GM18520 (cell line): ENCODE data around the gene PCSK9.
"Not testable (repeated sequence)": the region's sequence is repeated elsewhere in the genome, so short reads cannot be mapped to it uniquely, and the experiment has no call there.

Source experiments
- ATAC-seq: cut with Tn5 transposase; IDR thresholded peaks from one replicate; pipeline ENCODE4 v1.9.1; 2021; ENCODE audit not compliant: unreplicated experiment

PCSK9 gene

DNA sequence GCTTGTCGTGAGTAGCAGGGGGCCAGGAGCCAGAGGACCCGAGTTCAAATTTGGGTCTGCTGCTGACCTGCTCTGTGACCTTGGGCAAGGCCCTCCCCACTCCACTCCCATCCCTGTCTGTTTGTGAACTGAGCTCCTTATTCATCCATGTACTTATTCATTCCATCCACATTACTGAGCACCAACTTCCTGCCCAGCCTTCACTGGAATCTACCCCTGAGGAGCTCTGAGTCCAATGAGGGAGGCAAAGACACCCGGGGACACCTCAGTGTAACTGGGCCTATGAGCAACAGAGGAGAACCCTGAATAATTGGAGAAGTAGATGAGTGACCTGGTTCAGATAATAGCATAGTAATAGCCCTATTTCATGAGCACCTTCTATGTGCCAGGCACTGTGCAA lies 31.7 kb upstream of the PCSK9 start:
- ATAC-seq: no peak

DNA sequence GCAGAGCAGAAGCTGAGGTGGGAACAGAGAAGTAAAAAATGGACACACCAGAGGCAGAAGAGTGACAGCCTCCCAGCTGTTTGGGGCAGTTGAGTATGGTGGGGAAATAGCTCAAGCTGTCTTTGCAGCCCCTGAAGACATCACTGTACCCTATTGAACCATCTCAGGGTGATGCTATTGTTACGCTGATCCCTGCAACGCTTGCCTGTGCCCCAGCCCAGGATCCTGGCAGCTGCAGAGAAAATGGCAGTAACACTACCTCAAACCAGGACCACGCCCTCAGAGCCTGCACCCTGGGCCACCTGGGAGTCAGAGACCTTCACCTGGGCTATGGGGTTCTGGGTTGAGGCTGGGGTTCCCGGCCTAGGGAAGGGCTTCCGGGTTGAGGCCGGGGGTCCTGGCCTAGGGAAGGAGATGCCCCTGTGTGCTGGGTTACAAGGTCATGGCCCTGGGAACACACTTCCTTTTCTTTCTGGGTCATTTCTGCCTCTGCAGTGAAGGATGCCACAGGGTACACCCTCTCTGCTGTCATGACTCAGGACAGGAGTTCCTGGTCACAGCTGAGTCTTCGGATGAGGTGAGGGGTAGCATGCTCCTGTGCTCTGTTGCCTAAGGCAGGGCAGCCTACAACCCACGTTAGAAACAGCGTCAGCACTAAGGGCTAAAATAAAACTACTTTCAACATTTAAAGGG lies 29.0 kb upstream of the PCSK9 start:
- ATAC-seq: no peak

DNA sequence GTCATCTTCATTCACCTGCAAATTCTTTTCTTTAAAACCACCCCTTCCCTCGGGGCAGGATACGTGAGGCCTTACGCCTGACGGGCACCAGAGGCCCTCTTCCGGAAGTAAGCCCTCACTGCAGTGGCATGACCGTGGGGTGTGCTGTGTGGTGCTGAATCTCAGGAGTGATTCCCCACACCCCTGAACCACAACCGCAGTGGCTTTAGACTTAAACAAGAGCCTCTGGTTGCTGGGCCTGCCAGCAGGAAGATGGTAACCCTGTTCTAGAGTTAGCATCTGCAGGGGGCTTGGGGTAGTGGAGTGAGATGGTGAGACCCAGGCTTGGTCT lies 28.5 kb upstream of the PCSK9 start:
- ATAC-seq: no peak

DNA sequence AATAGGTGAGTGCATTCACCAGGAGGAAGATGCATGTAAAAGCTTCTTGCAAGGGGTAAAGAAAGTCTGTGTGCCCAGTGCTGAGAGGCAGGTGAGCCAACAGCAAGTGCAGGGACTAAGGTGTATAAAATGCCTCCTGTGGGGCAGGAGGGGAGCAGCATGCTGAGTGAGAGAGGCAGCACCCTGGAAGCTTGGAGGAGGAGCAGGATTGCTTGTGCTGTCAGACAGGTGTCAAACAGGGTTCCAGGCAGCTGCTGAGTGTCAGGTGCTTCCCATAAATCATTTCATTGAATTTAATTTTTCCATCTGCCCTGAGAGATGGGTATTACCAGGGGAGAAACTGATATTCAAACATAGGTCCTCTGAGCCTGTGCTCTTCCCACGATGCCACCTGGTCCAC lies 26.7 kb upstream of the PCSK9 start:
- no peak for ATAC-seq

DNA sequence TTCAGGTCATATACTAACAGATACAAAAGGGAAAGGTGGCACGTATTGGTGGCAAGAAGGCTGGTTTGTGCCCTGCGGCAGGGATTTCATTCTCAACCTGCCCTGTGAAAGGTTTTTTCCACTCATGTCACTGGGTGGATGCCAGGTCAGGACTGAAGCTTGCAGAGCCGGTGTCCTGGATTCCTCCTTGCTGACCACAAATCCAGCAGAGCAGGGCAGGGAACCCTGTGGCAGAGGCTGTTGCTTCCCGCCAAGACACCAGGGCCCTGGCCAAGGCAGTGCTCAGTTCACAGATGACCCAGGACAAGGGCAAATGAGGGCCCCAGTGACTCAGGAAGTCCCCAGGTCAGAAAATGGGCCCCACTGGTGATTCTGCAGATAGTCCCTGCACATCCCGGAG lies 24.2 kb upstream of the PCSK9 start:
- ATAC-seq: no peak

DNA sequence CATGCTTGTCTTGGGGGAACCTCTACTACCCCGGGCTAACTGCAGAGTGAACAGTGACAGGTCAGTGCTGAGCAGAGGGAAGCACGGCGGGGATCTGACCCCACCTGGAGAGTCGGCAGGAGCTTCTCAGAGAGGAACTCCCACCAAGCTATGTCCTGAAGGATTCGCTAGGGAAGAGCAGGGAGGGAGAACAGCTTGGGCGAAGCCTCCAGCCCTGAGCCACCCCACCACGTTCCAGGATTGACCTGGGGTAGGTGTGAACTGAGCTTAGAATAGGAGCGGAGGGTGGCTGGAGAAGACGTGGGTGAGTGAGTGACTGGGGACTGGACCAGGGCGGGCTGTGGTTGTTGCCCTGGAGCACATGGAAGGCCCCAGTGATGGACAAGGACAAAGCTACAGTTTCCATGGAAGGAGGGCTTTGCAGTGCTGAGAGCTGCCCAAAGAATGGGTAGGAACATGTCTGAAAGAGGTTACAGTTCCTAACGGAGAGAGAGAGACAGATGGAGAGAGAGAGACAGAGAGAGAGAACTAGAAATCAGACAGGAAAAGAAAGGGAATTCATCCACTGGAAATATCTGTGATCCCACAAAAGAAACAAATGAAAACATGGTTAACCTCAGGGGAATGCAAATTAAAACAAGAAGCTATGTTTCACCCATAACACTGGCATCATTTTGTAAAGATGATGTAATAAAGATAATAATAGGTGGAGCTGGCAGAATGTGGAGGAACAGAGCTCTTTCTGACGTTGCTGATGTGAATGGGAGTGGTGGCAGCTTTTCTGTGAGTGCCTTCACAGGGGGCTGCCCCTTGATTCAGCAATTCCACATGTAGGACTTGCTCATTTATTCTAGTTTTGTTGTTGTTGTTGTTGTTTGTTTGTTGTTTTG lies 23.4 kb upstream of the PCSK9 start:
- no peak for ATAC-seq

DNA sequence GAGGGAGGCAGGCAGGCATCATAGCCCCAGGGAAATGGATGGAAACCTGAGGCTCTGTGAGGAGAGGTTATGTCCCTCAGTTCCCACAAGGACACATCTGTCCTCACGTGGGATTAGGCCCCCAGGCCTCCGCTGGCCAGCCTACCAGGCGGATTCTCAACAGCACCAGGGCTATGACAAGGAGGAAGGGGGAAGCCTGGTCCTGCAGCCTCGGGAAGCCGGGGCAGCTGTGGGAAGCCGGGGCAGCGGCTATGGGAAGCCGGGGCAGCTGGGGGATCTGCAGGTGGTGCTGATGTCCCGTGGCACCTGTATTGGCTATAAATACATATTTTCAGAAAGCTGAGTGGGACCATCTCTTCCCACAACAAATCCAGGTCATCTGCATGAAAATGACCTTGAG lies 21.0 kb upstream of the PCSK9 start:
- ATAC-seq: no peak

DNA sequence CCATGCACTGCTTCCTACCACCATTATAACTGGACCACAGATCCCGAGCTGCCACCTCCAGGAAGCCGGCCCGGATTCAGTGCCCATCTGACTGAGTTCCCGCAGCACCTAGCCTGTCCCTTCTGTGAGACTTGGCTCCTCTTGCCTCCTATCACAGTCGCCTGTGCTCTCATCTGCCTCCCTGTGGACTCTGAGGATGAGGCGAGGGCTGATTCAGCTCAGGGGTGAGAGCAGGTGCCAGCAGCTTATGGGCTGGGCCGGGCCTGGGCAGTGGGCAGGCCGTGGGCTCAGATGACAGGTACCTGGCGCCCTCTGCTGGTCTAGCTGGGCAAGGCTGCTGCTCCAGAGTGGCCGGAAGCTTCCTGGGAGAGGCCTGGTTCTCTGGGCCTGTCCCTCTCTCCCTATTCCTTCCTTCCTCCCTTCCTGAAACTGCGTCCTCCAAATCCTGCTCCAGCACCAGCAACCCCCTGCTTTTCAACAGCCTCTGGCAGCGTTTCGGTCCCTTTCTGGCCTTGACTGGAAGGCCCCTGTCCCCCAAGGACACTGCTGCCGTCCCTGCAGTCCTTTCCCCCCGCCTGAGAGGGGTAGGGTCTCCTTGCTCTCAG lies 17.3 kb upstream of the PCSK9 start:
- ATAC-seq: no peak

DNA sequence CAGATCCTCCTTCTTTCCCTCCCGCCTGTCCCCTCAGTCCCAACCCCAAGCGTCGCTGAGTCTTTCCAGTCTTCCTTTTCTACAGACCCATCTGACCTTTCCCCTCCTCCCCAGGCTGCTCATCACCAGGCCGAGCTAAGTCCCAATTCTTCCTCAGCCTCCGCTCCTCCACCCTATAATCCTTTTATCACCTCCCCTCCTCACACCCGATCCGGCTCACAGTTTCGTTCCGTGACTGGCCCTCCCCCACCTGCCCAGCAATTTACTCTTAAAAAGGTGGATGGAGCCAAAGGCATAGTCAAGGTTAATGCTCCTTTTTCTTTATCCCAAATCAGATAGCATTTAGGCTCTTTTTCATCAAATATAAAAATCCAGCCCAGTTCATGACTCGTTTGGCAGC lies 15.2 kb upstream of the PCSK9 start:
- not testable (repeated sequence) for ATAC-seq

DNA sequence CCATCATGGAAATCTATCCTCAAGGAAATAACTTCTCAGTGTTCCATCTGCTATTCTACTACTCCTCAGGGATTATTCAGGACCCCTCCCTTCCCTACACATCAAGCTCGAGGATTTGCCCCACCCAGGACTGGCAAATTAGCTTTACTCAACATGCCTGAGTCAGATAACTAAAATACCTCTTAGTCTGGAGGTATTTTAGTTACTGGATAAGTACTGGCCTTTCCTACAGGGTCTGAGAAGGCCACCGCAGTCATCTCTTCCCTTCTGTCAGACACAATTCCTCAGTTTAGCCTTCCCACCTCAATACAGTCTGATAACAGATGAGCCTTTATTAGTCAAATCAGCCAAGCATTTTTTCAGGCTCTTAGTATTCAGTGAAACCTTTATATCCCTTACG lies 12.7 kb upstream of the PCSK9 start:
- not testable (repeated sequence) for ATAC-seq

DNA sequence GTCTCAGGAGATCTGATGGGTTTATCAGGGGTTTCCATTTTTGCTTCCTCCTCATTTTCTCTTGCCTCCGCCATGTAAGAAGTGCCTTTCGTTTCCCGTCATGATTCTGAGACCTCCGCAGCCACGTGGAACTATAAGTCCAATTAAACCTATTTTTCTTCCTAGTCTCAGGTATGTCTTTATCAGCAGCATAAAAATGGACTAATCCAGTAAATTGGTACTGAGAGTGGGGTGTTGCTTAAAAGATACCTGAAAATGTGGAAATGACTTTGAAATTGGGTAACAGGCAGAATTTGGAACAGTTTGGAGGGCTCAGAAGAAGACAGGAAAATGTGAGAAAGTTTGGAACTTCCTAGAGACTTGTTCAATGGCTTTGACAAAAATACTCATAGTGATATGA lies 8.2 kb upstream of the PCSK9 start:
- not testable (repeated sequence) for ATAC-seq

DNA sequence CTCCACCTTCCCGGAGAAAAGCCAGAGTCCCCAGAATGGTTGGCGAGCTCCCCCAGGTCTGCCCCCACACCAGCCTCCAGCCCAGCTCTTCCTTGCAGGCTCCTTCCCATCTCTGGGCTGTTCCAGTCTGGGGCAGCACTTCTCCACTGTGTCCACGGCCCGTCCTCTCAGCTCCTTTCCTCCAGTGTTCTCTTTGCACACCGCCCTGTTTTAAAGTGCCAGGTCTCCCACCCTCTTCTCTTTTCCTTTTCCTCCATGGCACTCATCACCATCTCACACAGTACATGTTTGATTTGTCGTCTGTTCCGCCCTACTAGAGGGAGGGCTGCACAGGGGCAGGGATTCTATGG lies 6.1 kb upstream of the PCSK9 start:
- ATAC-seq: no peak

DNA sequence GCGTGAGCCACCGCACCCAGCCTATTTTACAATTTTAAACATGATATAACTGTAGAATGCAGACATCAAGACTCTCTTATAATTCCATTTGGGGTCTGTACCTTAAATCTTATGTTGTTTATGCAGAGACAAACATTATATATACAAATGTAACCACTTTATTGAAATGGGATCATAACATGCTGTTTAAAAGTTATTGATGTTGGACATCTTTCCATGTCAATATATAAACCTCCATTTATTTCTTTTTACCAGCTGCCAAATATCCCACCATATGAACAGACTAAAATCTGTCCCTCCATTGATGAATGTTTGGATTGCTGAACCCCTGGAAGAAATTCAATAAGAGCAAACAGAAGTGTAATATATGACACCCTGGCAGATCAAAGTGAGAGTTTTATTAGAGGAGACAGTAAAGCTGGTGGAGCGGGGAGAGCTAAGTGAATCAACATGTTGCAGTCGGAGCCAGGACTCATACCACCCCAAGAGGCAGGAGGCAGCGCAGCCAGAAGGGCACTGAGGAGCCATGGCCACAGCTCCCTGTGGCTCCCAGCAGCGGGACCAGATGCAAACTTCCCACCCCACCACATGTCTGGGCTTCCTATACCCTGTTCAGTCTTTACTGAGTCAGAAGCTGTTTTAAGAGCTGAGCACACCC lies 4.7 kb upstream of the PCSK9 start:
- ATAC-seq: no peak

DNA sequence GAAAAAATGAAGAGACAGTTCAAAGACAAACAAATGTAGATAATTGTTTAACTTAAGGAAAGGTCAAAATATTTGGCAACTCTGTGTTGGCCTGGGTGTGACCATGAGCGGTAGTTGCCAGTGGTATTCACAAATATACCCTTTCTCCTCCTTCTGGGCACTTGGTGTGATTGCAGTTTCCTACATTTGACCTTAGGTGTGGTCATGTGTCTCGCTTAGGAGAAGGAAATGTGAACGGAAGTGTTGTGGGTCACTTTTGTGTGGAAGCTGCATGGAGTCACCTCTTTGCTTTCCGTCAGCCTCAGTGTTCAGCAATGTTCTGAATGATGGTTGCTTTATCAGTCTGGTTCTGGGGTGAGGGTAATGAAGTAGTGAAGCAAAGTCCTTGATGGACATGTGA lies 3.4 kb upstream of the PCSK9 start:
- ATAC-seq: no peak

DNA sequence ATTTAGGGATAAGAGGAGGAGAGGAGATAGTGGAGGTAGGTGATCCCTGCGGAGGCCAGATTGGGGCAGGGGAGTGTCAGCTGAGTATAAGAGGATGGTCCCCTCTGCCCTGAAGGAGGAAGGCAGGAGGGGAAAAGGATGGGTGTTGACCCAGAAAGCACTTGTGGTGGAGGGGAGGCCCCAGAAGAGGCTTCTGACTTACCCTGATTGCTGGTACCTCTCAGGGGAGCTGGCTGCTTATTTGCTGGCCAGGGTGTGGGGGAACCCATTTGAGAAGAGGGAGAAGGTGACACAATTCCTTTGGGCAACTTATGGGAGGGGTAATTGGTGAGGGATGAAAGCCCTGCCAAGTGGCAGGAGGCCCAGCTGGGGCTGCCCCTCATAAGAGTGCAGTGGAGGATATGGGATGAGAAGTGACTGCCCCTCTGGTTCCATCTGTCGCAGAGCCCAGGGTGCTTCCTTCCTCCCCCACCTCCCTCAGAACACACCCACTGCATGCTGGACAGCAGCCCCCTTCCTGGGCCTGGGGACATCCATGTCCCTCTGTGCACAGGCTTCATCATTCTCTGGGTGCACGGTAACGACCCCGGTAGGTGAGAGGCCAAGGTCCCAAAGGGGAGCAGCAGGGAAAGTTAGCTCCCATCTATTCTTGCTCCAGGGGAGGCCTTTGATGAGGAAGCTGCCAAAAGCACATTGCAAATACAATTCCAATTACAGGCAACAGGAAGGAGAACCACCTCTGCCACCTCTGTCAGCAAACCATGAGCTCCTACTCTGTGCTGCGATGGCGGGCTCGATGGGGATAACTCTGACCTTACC lies 1.4 kb upstream of the PCSK9 start:
- ATAC-seq: no peak

DNA sequence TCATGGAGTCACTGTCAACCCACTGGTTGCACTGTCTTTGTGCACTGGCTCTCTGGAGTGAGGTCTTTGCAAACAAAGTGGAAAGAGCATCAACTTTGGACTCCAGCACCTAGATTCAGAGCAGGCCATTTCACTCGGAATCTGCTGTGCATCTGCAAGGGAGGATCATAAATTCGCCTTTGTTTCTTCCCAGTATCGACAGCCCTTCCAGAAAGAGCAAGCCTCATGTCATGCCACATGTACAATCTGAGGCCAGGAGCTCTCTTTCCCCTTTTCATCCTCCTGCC lies 853 bp upstream of the PCSK9 start:
- no peak for ATAC-seq

DNA sequence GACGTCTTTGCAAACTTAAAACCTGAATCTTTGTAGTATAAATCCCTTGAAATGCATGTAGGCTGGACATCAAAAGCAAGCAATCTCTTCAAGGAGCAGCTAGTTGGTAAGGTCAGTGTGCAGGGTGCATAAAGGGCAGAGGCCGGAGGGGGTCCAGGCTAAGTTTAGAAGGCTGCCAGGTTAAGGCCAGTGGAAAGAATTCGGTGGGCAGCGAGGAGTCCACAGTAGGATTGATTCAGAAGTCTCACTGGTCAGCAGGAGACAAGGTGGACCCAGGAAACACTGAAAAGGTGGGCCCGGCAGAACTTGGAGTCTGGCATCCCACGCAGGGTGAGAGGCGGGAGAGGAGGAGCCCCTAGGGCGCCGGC lies 390 bp upstream of the PCSK9 start:
- no peak for ATAC-seq

DNA sequence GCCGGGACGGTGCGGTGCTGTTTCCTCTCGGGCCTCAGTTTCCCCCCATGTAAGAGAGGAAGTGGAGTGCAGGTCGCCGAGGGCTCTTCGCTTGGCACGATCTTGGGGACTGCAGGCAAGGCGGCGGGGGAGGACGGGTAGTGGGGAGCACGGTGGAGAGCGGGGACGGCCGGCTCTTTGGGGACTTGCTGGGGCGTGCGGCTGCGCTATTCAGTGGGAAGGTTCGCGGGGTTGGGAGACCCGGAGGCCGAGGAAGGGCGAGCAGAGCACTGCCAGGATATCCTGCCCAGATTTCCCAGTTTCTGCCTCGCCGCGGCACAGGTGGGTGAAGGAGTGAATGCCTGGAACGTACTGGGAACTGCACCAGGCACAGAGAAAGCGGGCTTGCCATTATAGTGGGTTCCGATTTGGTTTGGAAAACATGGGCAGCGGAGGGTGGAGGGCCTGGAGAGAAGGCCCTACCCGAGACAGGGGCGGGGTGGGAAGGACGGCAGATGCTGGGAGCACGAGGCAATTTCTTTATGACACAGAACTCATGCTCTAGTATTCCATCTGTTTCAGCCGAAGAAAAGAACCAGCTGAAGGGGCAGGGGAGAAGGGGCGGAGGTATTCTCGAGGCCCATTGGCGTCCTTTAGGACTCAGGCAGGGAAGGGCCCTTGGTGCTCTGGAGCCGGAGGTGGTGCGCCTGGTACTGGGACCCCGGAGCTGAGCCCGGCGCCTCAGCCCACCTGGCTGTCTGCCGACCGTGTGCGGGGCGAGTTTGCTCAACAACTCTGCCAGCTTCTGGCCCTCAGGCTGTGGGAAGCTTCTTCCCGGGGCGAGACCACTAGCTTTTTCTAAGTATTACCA lies 960 bp downstream of the PCSK9 start:
- ATAC-seq: no peak

DNA sequence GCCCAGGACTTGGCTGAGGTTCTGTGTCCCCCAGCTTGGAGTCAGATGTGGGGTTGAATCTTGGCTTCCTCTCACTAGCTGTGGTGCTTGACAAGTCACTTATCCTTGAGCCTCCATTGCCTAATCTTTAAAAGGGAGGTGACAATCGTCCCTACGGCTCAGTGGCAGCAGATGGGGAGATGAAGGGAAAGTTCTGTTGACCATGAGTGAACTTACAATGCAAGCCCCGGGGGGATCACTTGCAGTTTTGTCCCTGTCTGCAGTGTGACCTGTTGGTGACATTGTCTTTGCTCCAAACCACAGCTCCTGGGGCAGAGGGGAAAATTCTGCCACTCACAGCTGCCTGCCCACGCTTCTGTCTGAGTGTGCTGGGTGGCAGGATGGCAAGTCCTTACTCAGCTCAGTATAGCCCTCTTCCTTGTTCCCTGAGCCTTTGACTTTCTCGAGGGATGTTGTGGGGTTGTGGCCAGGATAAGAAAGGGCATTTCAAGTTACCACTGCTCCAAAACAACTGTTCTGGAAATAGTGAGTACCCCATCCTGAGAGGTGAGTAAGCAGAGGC lies 1.7 kb downstream of the PCSK9 start:
- ATAC-seq: no peak

DNA sequence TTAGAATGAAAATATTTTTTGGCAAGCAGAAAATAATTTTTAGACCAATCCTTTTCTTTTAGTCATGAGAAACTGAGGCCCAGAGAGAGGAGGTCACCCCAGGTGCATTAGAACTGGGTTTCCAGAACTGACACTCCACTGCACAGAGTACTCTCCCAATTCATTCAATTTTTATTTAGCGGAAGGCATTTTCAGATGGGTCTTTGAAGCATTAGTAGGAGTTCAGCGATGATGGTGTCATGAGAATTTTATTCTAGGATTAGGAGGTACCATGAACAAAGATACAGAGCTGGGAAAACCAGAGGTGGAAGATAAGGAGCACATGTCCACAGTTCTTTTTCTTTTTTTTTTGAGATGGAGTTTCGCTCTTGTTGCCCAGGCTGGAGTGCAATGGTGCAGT lies 2.3 kb downstream of the PCSK9 start:
- ATAC-seq: no peak
